GM12878 (cell line): ENCODE results near the gene CCNL1. TPM values are rescaled to one million over a fixed set of nuclear protein-coding genes. Genes with fewer than 3 reads are reported as not detected.

Experiments used
- ATAC-seq: fragments of 200-7000 bp; cut with Tn5 transposase; 3 replicates; pipeline ENCODE4 v1.9.1; 2020; ENCODE audit warnings: mild to moderate bottlenecking, moderate library complexity
- BruUV-seq: library from RNA; stranded (reverse); fragments of 400-500 nt; replicated peaks from 2 replicates; lab custom pipeline; 2021; lab: Mats Ljungman, UMichigan
- CTCF ChIA-PET: fragments of 300-600 bp; sonication (Branson Sonifier 250); formaldehyde crosslinking; extraction: SDS; loops from one replicate; lab custom pipeline; 2021; ENCODE audit warnings: inconsistent platforms; lab: Yijun Ruan, JAX
- POLR2A ChIA-PET: fragments of 350-600 bp; formaldehyde crosslinking; extraction: SDS; loops from one replicate; lab custom pipeline; 2021; ENCODE audit warnings: inconsistent platforms; lab: Charles Lee
- RAD21 ChIA-PET: fragments of 300-600 bp; sonication (Branson Sonifier 250); formaldehyde crosslinking; loops from one replicate; lab custom pipeline; 2023; ENCODE audit warnings: antibody characterized with exemption; ENCODE audit not compliant: unreplicated experiment; lab: Charles Lee
- SMC1A ChIA-PET: fragments of 300-600 bp; sonication (Branson Sonifier 250); formaldehyde crosslinking; loops from one replicate; lab custom pipeline; 2023; ENCODE audit not compliant: unreplicated experiment, uncharacterized antibody; lab: Charles Lee
- DNase-seq: peaks from one replicate; pipeline ENCODE4 v3.0.0-alpha.2; 2011; ENCODE audit warnings: low read depth, low spot score
- FAIRE-seq: peaks from 3 replicates; lab custom pipeline; 2011; peaks lifted over from hg19 to GRCh38; lab: Jason Lieb, UNC
- H2AFZ ChIP-seq: 2 replicates; pipeline ENCODE4 v1.6.0; 2011; ENCODE audit warnings: low read depth, low read length, control low read depth; ENCODE audit not compliant: control insufficient read depth
- H3K27ac ChIP-seq: 2 replicates; pipeline ENCODE4 v1.5.1; 2011; ENCODE audit warnings: control low read depth; ENCODE audit not compliant: control insufficient read depth, insufficient read depth
- H3K27me3 ChIP-seq, 2 experiments: replicated peaks in 1 of 2; 2 replicates each; pipeline versions ENCODE4 v1.6.0 to v1.6.1; 2011; ENCODE audit warnings: low read length in 1 of 2; ENCODE audit not compliant: control insufficient read depth in 2 of 2, insufficient read depth in 2 of 2
- H3K36me3 ChIP-seq, 2 experiments: 2 replicates each; pipeline ENCODE4 v1.5.1; 2011; ENCODE audit warnings: low read length in 1 of 2; ENCODE audit not compliant: control insufficient read depth in 2 of 2, insufficient read depth in 2 of 2
- H3K4me1 ChIP-seq: 2 replicates; pipeline ENCODE4 v1.6.1; 2011; ENCODE audit warnings: mild to moderate bottlenecking, low read length, moderate library complexity, mixed read lengths; ENCODE audit not compliant: control insufficient read depth, insufficient read depth
- H3K4me2 ChIP-seq: 2 replicates; pipeline ENCODE4 v1.6.0; 2011; ENCODE audit warnings: control low read depth; ENCODE audit not compliant: control insufficient read depth, insufficient read depth
- H3K4me3 ChIP-seq: fragments of 200-600 bp; sonication (generic); 2 replicates; pipeline ENCODE4 v1.5.1; 2016
- H3K79me2 ChIP-seq: 2 replicates; pipeline ENCODE4 v1.6.0; 2011; ENCODE audit warnings: low read length; ENCODE audit not compliant: control insufficient read depth, insufficient read depth
- H3K9ac ChIP-seq: 2 replicates; pipeline ENCODE4 v1.8.0; 2011; ENCODE audit warnings: low read length, control low read depth, mixed read lengths; ENCODE audit not compliant: control insufficient read depth, insufficient read depth
- H3K9me3 ChIP-seq: replicated peaks from 3 replicates; pipeline ENCODE4 v1.5.1; 2011; ENCODE audit warnings: mild to moderate bottlenecking, low read length; ENCODE audit not compliant: control insufficient read depth, insufficient read depth
- H4K20me1 ChIP-seq: 2 replicates; pipeline ENCODE4 v1.6.0; 2011; ENCODE audit not compliant: control insufficient read depth, insufficient read depth
- CHD4 ChIP-seq: fragments of 200-600 bp; sonication (generic); IDR thresholded peaks from 2 replicates; pipeline ENCODE4 v1.6.1; 2016; ENCODE audit warnings: mild to moderate bottlenecking
- HDGF ChIP-seq: fragments of 450-650 bp; IDR thresholded peaks from 2 replicates; pipeline ENCODE4 v1.6.1; 2016; ENCODE audit warnings: antibody characterized with exemption
- MEF2B ChIP-seq: fragments of 450-650 bp; IDR thresholded peaks from 2 replicates; pipeline ENCODE4 v1.6.1; 2018; ENCODE audit warnings: mild to moderate bottlenecking, moderate library complexity; ENCODE audit not compliant: partially characterized antibody, poor library complexity, severe bottlenecking
- TCF3 ChIP-seq: IDR thresholded peaks from 2 replicates; pipeline ENCODE4 v1.6.1; 2012; ENCODE audit warnings: low read depth, mild to moderate bottlenecking, low read length, borderline replicate concordance; ENCODE audit not compliant: insufficient read depth
- ZNF207 ChIP-seq: fragments of 450-650 bp; IDR thresholded peaks from 2 replicates; pipeline ENCODE4 v1.6.1; 2014; ENCODE audit warnings: antibody characterized with exemption, mild to moderate bottlenecking, borderline replicate concordance
- in situ Hi-C: fragments of 300-500 bp; cut with MboI; formaldehyde crosslinking; loops from 9 replicates; pipeline ENCODE4 v1.14.3; 2018; ENCODE audit warnings: mixed read lengths
- intact Hi-C: fragments of 100-400 bp; cut with micrococcal nuclease; formaldehyde crosslinking; loops from one replicate; pipeline ENCODE4 v1.14.2; 2022; ENCODE audit not compliant: unreplicated experiment
- polyA plus RNA-seq, 11 experiments: library from polyadenylated mRNA; depleted of rRNA in 4 of 11; unstranded in 6 of 11; stranded (reverse) in 5 of 11; fragments of >200 nt; fragmentation: Nextera tagmentation in 4 of 11; fragmentation: Illumina TruSeq in 1 of 11; extraction: Ambion mirVana in 4 of 11; extraction: Trizol in 1 of 11; gene quantifications; 1 replicate in 1 of 11; 2 replicates in 10 of 11; pipeline versions ENCODE4 v1.2.1 to v1.2.3, GENCODE V29; 2011 to 2016; ENCODE audit warnings: inconsistent platforms in 2 of 11, missing spikeins in 2 of 11, low read depth in 1 of 11
- total RNA-seq, 4 experiments: library from RNA; depleted of rRNA in 3 of 4; stranded (reverse); fragments of >200 nt in 3 of 4; fragmentation: Illumina TruSeq in 1 of 4; extraction: Trizol in 1 of 4; gene quantifications; 2 replicates each; pipeline versions ENCODE4 v1.2.1 to v1.2.3, GENCODE V29; 2013 to 2021
- TF ChIP-seq, protein P1 (sequence below): fragments of 450-650 bp; IDR thresholded peaks from 2 replicates; pipeline ENCODE4 v1.6.1; 2016; ENCODE audit warnings: mild to moderate bottlenecking, moderate library complexity, borderline replicate concordance
- TF ChIP-seq, protein P2 (sequence below): IDR thresholded peaks from 2 replicates; pipeline ENCODE4 v1.6.1; 2012; ENCODE audit warnings: low read length, inconsistent platforms
- TF ChIP-seq, protein P3 (sequence below): fragments of 450-650 bp; IDR thresholded peaks from 2 replicates; pipeline ENCODE4 v1.6.1; 2017; ENCODE audit warnings: mild to moderate bottlenecking

Gene CCNL1
- total and polyA plus RNA-seq, 10 of the 15 experiments (the other 5 are each of a cell fraction or from before 2014, with no cell fraction given): 22.2 to 174 (median 115) TPM

DNA sequence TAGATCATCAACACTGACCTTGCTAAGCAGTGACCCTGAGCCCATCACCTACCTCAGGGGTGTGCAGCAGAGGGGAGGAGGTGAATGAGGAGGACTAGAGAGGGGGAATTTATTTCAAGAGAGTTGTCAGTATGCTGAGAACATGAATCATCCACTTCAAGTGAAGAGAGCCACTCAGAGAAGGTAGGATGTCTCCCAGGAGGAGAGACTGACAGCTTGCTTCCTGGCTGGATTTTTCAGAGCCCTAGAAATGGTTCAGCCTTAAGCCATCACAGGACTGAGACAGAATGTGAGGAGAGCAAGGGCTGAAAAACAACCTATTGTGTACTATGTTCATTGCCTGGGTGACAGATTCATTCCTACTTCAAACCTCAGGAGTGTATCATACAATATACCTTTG is 34.8 kb downstream of the CCNL1 start:
- Histone ChIP-seq H2AFZ (no peak overlapping the region), H3K4me2 (no peak overlapping the region)
- RAD21 ChIA-PET: interaction anchor here (13.8 kb wide), 1 partner anchor 34 kb away, joined by 153 read pairs; no protein-coding TSS in a partner anchor

More for the DNA sequence above, 34.8 kb downstream of the CCNL1 start:
- Histone ChIP-seq H3K9ac (no peak overlapping the region), H3K27me3 (no peaks in the 10 kb centered on the region), H3K4me3 (no peak overlapping the region), H3K79me2 (no peaks in the 10 kb centered on the region), H3K4me1 (peaks cover 20% of the 10 kb centered on the region), H3K9me3 (no peaks in the 10 kb centered on the region), H4K20me1 (no peaks in the 10 kb centered on the region), H3K27ac (no peak overlapping the region), H3K36me3 (no peaks in the 10 kb centered on the region)
- FAIRE-seq (no peak), DNase-seq (no peak), ATAC-seq (no peak)
- no TSS peak for BruUV-seq
- ChIA-PET POLR2A (no interaction called here), SMC1A (interaction anchor here (1.2 to 10.3 kb wide), 4 partner anchors 10 to 36 kb away, joined by 4 to 85 read pairs (median 34); no protein-coding TSS in a partner anchor), CTCF (interaction anchor here (32.0 to 50.9 kb wide), 2 partner anchors 1 to 25 kb away, joined by 939 read pairs; no protein-coding TSS in a partner anchor)
- in situ Hi-C loops: loop anchor here (25.0 kb wide), 1 partner anchor 963 kb away; no protein-coding TSS in a partner anchor
- no peak for TF ChIP-seq MEF2B
- TF ChIP-seq, protein P1, sequence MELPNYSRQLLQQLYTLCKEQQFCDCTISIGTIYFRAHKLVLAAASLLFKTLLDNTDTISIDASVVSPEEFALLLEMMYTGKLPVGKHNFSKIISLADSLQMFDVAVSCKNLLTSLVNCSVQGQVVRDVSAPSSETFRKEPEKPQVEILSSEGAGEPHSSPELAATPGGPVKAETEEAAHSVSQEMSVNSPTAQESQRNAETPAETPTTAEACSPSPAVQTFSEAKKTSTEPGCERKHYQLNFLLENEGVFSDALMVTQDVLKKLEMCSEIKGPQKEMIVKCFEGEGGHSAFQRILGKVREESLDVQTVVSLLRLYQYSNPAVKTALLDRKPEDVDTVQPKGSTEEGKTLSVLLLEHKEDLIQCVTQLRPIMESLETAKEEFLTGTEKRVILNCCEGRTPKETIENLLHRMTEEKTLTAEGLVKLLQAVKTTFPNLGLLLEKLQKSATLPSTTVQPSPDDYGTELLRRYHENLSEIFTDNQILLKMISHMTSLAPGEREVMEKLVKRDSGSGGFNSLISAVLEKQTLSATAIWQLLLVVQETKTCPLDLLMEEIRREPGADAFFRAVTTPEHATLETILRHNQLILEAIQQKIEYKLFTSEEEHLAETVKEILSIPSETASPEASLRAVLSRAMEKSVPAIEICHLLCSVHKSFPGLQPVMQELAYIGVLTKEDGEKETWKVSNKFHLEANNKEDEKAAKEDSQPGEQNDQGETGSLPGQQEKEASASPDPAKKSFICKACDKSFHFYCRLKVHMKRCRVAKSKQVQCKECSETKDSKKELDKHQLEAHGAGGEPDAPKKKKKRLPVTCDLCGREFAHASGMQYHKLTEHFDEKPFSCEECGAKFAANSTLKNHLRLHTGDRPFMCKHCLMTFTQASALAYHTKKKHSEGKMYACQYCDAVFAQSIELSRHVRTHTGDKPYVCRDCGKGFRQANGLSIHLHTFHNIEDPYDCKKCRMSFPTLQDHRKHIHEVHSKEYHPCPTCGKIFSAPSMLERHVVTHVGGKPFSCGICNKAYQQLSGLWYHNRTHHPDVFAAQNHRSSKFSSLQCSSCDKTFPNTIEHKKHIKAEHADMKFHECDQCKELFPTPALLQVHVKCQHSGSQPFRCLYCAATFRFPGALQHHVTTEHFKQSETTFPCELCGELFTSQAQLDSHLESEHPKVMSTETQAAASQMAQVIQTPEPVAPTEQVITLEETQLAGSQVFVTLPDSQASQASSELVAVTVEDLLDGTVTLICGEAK: no peak
- no peak for TF ChIP-seq CHD4
- TF ChIP-seq, protein P2, sequence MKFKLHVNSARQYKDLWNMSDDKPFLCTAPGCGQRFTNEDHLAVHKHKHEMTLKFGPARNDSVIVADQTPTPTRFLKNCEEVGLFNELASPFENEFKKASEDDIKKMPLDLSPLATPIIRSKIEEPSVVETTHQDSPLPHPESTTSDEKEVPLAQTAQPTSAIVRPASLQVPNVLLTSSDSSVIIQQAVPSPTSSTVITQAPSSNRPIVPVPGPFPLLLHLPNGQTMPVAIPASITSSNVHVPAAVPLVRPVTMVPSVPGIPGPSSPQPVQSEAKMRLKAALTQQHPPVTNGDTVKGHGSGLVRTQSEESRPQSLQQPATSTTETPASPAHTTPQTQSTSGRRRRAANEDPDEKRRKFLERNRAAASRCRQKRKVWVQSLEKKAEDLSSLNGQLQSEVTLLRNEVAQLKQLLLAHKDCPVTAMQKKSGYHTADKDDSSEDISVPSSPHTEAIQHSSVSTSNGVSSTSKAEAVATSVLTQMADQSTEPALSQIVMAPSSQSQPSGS: no peak
- no peak for TF ChIP-seq HDGF
- TF ChIP-seq, protein P3, sequence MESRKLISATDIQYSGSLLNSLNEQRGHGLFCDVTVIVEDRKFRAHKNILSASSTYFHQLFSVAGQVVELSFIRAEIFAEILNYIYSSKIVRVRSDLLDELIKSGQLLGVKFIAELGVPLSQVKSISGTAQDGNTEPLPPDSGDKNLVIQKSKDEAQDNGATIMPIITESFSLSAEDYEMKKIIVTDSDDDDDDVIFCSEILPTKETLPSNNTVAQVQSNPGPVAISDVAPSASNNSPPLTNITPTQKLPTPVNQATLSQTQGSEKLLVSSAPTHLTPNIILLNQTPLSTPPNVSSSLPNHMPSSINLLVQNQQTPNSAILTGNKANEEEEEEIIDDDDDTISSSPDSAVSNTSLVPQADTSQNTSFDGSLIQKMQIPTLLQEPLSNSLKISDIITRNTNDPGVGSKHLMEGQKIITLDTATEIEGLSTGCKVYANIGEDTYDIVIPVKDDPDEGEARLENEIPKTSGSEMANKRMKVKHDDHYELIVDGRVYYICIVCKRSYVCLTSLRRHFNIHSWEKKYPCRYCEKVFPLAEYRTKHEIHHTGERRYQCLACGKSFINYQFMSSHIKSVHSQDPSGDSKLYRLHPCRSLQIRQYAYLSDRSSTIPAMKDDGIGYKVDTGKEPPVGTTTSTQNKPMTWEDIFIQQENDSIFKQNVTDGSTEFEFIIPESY: no peak
- no peak for TF ChIP-seq TCF3
- no peak for TF ChIP-seq ZNF207
- intact Hi-C loops: no loop called here
